ENCODE data around the gene PASD1. TPM values are rescaled to one million over a fixed set of nuclear protein-coding genes. Genes with fewer than 3 reads are reported as not detected.
"Not testable (repeated sequence)": the region's sequence is repeated elsewhere in the genome, so short reads cannot be mapped to it uniquely, and the experiment has no call there.

The PASD1 gene, protein sequence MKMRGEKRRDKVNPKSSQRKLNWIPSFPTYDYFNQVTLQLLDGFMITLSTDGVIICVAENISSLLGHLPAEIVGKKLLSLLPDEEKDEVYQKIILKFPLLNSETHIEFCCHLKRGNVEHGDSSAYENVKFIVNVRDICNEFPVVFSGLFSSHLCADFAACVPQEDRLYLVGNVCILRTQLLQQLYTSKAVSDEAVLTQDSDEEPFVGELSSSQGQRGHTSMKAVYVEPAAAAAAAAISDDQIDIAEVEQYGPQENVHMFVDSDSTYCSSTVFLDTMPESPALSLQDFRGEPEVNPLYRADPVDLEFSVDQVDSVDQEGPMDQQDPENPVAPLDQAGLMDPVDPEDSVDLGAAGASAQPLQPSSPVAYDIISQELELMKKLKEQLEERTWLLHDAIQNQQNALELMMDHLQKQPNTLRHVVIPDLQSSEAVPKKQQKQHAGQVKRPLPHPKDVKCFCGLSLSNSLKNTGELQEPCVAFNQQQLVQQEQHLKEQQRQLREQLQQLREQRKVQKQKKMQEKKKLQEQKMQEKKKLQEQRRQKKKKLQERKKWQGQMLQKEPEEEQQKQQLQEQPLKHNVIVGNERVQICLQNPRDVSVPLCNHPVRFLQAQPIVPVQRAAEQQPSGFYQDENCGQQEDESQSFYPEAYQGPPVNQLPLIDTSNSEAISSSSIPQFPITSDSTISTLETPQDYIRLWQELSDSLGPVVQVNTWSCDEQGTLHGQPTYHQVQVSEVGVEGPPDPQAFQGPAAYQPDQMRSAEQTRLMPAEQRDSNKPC
- polyA plus RNA-seq (2013, experiment 1 of 2; ENCODE audit: insufficient read length): not detected
- polyA plus RNA-seq (2013, experiment 2 of 2; ENCODE audit: insufficient read length): not detected

GRCh38 chrX:151563449-151563848 is at the start of gene PASD1:
Gene PASD1 (plus strand): TSS chrX:151563675. CDS start chrX:151601554, 37,879 bp downstream.
- DNase-seq: no peak

DNA sequence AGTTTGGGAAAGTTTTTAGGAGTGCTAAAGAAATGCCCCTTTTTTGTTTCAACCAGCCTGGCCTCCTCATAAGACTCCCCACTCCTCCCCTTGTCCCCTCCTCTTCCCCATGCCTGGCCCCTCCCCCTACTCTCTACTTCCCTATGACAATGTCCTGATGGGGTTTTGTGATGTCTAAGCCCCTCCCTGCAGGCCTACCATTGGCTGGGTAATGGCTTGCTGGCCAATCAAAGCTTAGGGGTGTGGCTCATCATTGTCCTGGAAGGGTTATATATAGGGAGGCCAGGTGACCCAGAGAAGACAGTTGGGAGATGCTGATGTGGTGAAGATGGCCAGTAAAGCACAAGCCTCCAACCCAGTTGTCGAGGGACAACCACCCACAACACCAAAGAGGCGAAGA is 48.2 kb upstream of the PASD1 start:
- DNase-seq: no peak

GRCh38 chrX:151516538-151517187 is 46.8 kb upstream of the PASD1 start:
- no peak for DNase-seq

GRCh38 chrX:151517421-151517820 is 46.1 kb upstream of the PASD1 start:
- no peak for DNase-seq

DNA sequence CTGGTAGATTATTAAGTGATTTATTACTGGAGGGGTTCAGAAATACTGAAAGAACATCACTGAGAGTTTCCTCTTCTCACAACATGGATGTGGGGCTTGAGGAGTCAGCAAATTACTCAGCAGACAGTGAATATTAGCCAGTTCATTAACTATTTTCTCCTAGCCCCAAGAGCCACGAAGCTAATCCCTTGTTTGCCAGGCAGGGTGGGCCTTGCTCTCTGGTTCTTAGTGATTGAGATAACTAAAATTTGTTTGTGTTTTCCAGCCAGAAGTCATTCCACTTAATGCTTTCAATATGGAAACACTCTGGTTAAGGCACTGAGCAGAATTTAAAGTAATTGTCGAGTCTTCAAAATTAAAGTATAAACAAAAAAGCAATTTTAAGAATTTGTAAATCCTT is 40.1 kb upstream of the PASD1 start:
- no peak for DNase-seq

DNA sequence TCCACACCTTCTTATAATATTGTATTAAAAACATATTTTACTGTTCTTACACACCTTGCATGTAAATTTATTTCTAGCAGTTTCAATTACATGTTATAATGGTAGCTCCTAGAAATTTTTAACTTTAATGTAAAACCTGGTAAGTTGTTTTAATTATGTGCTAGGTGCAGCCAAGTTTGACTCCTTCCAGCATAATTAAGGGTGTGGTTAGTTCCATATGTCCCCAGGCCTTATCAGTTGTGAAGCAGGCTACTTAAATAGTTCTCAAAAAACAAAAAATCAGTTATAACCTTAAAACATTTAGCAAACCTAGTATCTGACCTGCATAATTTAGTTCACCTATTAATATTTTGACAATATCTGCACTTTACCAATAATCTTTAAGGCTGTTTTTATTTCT is 26.9 kb upstream of the PASD1 start:
- DNase-seq: no peak

GRCh38 chrX:151537572-151537971 is 25.9 kb upstream of the PASD1 start:
- no peak for DNase-seq

- DNase-seq: no peak
Measured at GRCh38 chrX:151538190-151539122, 25.0 kb upstream of the PASD1 start.

DNA sequence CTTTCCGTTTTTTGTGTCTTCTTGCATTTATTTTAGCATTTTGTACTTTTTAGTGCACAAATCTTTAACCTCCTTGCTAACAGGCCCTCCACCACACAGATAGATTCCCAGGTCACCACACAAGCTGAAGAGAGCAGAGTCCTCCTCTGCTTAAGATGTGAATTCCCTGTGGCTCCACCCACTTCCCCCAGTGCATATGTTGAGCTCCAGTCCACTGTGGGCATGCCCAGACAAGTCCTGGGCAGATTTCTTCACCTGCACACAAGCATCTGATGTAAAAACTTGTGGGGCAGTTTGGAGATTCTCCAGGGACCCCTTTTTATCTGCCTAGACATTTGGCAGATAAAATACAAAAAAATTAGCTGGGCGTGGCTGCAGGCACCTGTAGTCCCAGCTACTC is 19.8 kb upstream of the PASD1 start:
- DNase-seq: no peak

GRCh38 chrX:151546226-151546625 is 17.2 kb upstream of the PASD1 start:
- not testable (repeated sequence) for DNase-seq

- DNase-seq: not testable (repeated sequence)
Measured at GRCh38 chrX:151551176-151551575, 12.3 kb upstream of the PASD1 start.

GRCh38 chrX:151552743-151553142 is 10.7 kb upstream of the PASD1 start:
- DNase-seq: no peak

GRCh38 chrX:151555301-151555700 is 8.2 kb upstream of the PASD1 start:
- DNase-seq: not testable (repeated sequence)

DNA sequence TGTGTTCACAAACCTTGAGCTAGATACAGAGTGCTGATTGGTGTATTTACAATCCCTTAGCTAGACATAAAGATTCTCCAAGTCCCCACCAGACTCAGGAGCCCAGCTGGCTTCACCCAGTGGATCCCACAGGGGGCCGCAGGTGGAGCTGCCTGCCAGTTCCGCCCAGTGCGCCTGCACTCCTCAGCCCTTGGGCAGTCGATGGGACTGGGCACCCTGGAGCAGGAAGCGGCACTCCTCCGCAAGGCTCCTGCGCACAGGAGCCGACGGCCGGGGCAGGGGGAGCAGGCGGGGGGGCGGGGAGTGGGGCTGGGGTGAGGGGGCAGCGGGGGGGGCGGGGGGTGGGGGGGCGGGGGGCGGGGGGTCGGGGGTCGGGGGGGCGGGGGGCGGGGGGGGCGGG is 990 bp upstream of the PASD1 start:
- not testable (repeated sequence) for DNase-seq

DNA sequence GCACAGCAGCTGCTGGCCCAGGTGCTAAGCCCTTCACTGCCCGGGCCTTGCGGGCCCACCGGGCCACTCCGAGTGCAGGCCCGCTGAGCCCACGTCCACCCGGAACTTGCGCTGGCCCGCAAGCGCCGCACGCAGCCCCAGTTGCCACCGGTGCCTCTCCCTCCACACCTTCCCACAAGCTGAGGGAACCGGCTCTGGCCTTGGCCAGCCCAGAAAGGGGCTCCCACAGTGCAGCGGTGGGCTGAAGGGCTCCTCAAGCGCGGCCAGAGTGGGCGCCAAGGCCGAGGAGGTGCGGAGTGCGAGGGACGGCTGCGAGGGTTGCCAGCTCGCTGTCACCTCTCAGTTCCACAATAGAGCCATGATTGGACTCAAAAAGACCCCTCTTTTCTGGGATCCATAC is 472 bp upstream of the PASD1 start:
- DNase-seq: not testable (repeated sequence)

DNA sequence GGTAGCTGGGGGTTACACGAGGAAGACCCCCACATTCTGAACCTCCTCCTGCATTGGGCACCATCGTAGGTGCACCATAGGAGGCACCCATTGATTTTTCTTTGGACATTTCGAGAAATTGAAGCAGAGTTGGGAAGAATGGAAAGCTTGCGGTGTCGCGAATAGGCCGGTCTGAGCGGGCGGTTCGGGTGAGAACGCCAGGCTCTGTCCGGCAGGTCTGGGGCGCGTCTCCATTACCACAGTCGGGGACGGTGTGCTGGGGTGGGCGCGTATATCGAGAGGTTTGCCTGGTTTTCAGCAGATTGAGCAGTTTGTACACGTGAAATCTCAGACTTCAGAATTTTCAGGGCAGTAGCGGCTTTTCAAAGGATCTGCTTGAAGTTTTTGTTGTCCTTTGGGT is 560 bp downstream of the PASD1 start:
- DNase-seq: no peak

DNA sequence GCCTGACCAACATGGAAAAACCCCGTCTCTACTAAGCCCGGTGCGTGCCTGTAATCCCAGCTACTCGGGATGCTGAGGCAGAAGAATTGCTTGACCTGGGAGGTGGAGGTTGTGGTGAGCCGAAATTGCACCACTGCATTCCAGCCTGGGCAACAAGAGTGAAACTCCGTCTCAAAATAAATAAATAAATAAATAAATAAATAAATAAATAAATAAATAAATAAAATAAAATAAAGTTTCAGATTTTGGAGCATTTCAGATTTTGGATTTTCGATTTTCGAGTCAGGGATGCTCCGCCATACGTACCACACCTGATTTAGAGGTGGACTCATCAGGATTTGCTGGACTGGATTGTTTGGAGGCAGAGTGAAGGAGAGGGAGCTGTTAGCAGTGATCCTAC is 3.4 kb downstream of the PASD1 start:
- not testable (repeated sequence) for DNase-seq

DNA sequence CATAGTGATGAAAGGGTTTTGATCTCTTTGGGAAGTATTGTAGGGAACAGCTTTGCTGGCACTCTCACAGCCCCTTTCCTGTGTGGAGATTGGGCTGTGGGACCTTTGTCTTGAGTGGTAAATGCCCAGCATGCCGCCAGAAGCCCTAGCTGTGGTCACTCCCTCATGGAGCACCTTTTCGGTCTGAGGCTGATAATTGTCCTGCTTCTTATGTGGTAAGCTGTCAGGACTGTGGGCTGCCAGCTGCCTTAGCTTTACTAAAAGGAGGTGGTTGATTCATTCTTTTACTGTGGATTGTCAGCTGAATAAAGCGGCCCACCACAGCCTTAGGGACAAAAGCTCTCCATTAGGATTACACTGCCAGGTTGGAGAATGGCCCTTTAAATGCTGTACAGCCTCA is 7.1 kb downstream of the PASD1 start:
- DNase-seq: no peak

- DNase-seq: not testable (repeated sequence)
Measured at GRCh38 chrX:151593384-151593783, 29.9 kb downstream of the PASD1 start.

DNA sequence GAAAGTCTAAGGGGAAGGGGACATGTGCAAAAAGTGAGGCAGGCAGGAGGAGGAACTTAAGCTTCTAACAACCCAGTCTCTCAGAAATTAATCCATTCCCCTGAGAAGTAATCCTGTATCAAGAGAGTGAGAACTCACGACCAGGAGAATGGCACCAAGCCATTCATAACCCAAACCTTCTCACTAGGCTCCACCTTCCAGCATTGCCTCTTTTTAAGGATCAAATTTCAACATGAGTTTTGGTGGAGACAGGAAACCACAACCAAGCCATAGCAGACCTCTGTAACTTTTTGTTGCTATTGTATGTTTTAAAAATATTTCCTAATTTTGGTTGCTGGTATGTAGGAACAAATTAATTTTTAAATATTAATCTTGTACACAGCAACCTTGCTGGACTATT is 32.8 kb downstream of the PASD1 start:
- no peak for DNase-seq

GRCh38 chrX:151604931-151605330 is 41.5 kb downstream of the PASD1 start:
- no peak for DNase-seq

- DNase-seq: no peak
Measured at GRCh38 chrX:151609222-151609621, 45.7 kb downstream of the PASD1 start.
